CD1c-positive myeloid dendritic cell (primary cell): ENCODE measurements around the gene ORAI2.
A peak's percentile ranks its signal among the peaks of the same experiment; 100 is the strongest.
"Not testable (repeated sequence)": the region's sequence is repeated elsewhere in the genome, so short reads cannot be mapped to it uniquely, and the experiment has no call there.

ENCODE experiments used
- DNase-seq: peaks from one replicate; pipeline ENCODE4 v3.0.0-alpha.2; 2016; ENCODE audit errors: extremely low spot score

Gene ORAI2

GRCh38 chr7:102447311-102447710 is 13.9 kb downstream of the ORAI2 start:
- DNase-seq = no peak

- no peak for DNase-seq
These were observed 15.8 kb downstream of the ORAI2 start for GRCh38 chr7:102449136-102449535.

GRCh38 chr7:102450242-102450641 is 16.9 kb downstream of the ORAI2 start:
- peak; percentile 47 for DNase-seq

- no peak for DNase-seq
These were observed 18.1 kb downstream of the ORAI2 start for GRCh38 chr7:102451371-102452054.

- DNase-seq = no peak
These were observed 19.1 kb downstream of the ORAI2 start for GRCh38 chr7:102452451-102452850.

- no peak for DNase-seq
These were observed 19.9 kb downstream of the ORAI2 start for GRCh38 chr7:102453319-102453718.

- DNase-seq = no peak
These were observed 21.1 kb downstream of the ORAI2 start for GRCh38 chr7:102454468-102454867.

GRCh38 chr7:102454932-102455331 is 21.6 kb downstream of the ORAI2 start:
- DNase-seq = not testable (repeated sequence)

- DNase-seq = no peak
These were observed 22.2 kb downstream of the ORAI2 start for GRCh38 chr7:102455596-102455995.

GRCh38 chr7:102456327-102456726 is 23.0 kb downstream of the ORAI2 start:
- no peak for DNase-seq

- DNase-seq = no peak
These were observed 24.1 kb downstream of the ORAI2 start for GRCh38 chr7:102457352-102457924.

GRCh38 chr7:102459221-102459844 is 26.0 kb downstream of the ORAI2 start:
- no peak for DNase-seq

- no peak for DNase-seq
These were observed 27.1 kb downstream of the ORAI2 start for GRCh38 chr7:102460467-102460866.

GRCh38 chr7:102463841-102464576 is 30.6 kb downstream of the ORAI2 start:
- DNase-seq = peak; percentile 7

GRCh38 chr7:102464577-102465280 is 31.4 kb downstream of the ORAI2 start, which contains the start of the genes ALKBH4 and LRWD1:
ALKBH4 (minus strand) TSS chr7:102464863; CDS start chr7:102464836, 27 bp downstream.
LRWD1 (plus strand) TSS chr7:102464984; CDS start chr7:102465081, 97 bp downstream.
- DNase-seq = peak; percentile 98

- DNase-seq = no peak
These were observed 32.7 kb downstream of the ORAI2 start for GRCh38 chr7:102466097-102466496.

GRCh38 chr7:102467581-102468477 is 34.5 kb downstream of the ORAI2 start:
- no peak for DNase-seq

- no peak for DNase-seq
These were observed 35.3 kb downstream of the ORAI2 start for GRCh38 chr7:102468478-102469350.

- DNase-seq = no peak
These were observed 36.1 kb downstream of the ORAI2 start for GRCh38 chr7:102469351-102469971.
